Activated T-cell treated with anti-CD3 and anti-CD28 coated beads, Interleukin-2, amount 50 U/mL, for 72 hours (primary cell): ENCODE data around the gene SAMD14. TPM values are rescaled to one million over a fixed set of nuclear protein-coding genes. Genes with fewer than 3 reads are reported as not detected.

Source experiments
- ATAC-seq, 2 donors: fragments of 150-1000 bp; cut with Tn5 transposase; replicated peaks in 1 of 2; 2 replicates each; pipeline ENCODE4 v1.10.0; 2021; ENCODE audit warnings: moderate library complexity in 2 of 2, mild to moderate bottlenecking in 1 of 2
- DNase-seq, 2 donors: peaks; one replicate each; pipeline ENCODE4 v3.0.0; 2021 to 2022; ENCODE audit warnings: mixed read lengths in 1 of 2
- H3K27ac Mint-ChIP-seq: one replicate; pipeline ENCODE4 v1.8.0; 2022; ENCODE audit warnings: mild to moderate bottlenecking, moderate library complexity, mixed read lengths
- H3K27me3 Mint-ChIP-seq: one replicate; pipeline ENCODE4 v1.8.0; 2022; ENCODE audit warnings: low read depth, mixed read lengths
- H3K36me3 Mint-ChIP-seq, 2 donors: one replicate each; pipeline ENCODE4 v1.8.0; 2022; ENCODE audit warnings: mixed read lengths in 2 of 2, mild to moderate bottlenecking in 1 of 2; ENCODE audit not compliant: insufficient read depth in 2 of 2
- H3K4me1 Mint-ChIP-seq: one replicate; pipeline ENCODE4 v1.8.0; 2022; ENCODE audit warnings: low read depth, mixed read lengths
- H3K4me3 Mint-ChIP-seq, 2 donors: one replicate each; pipeline ENCODE4 v1.8.0; 2022; ENCODE audit warnings: mild to moderate bottlenecking in 2 of 2, mixed read lengths in 2 of 2, moderate library complexity in 2 of 2
- H3K9me3 Mint-ChIP-seq, 2 donors: one replicate each; pipeline ENCODE4 v1.8.0; 2022; ENCODE audit warnings: mixed read lengths in 2 of 2
- total RNA-seq, 2 donors: library from RNA; stranded (reverse); gene quantifications; one replicate each; pipeline ENCODE4 v1.2.3, GENCODE V29; 2022

The SAMD14 gene
- total RNA-seq, 2 donors from 2014 or later, result 3.3 to 6.9 TPM

- ATAC-seq, result no peak
- Mint-ChIP-seq H3K9me3 (no peaks in the 10 kb centered on the region), H3K4me1 (peaks cover 46% of the 10 kb centered on the region), H3K4me3 (peak overlapping the region; percentile 97 to 98), H3K27ac (peak overlapping the region; percentile 81), H3K27me3 (no peaks in the 10 kb centered on the region), H3K36me3 (peaks cover 16 to 21% of the 10 kb centered on the region in 2 donors)
- DNase-seq, result no peak
These were observed 19.1 kb upstream of the SAMD14 start for GRCh38 chr17:50149091-50149416.

- Mint-ChIP-seq H3K4me3 (peak overlapping the region; percentile 97 to 98), H3K9me3 (no peaks in the 10 kb centered on the region), H3K27ac (peak overlapping the region; percentile 39), H3K36me3 (peaks cover 16 to 21% of the 10 kb centered on the region in 2 donors), H3K4me1 (peaks cover 46% of the 10 kb centered on the region), H3K27me3 (no peaks in the 10 kb centered on the region)
- peak; percentile 35 to 43 for ATAC-seq
- DNase-seq, result peak; percentile 78 to 84
These were observed 18.5 kb upstream of the SAMD14 start for GRCh38 chr17:50148226-50149090.

- ATAC-seq, result no peak
- H3K4me1 Mint-ChIP-seq, result peaks cover 51% of the 10 kb centered on the region
- no peaks in the 10 kb centered on the region for H3K9me3 Mint-ChIP-seq
- DNase-seq, result no peak
- H3K27ac Mint-ChIP-seq, result peak overlapping the region; percentile 84
- H3K36me3 Mint-ChIP-seq, result peaks cover 16 to 22% of the 10 kb centered on the region in 2 donors
- H3K4me3 Mint-ChIP-seq, result peak overlapping the region; percentile 97 to 98
- no peaks in the 10 kb centered on the region for H3K27me3 Mint-ChIP-seq
These were observed 17.9 kb upstream of the SAMD14 start for GRCh38 chr17:50147841-50148225.

- Mint-ChIP-seq H3K4me1 (peaks cover 53% of the 10 kb centered on the region), H3K27me3 (no peaks in the 10 kb centered on the region), H3K4me3 (peak overlapping the region; percentile 97 to 98), H3K36me3 (peaks cover 16 to 25% of the 10 kb centered on the region in 2 donors), H3K9me3 (no peaks in the 10 kb centered on the region), H3K27ac (peak overlapping the region; percentile 84)
- ATAC-seq (no peak), DNase-seq (no peak)
These were observed 17.1 kb upstream of the SAMD14 start for GRCh38 chr17:50146927-50147665.

GRCh38 chr17:50146230-50146926, 16.4 kb upstream of the SAMD14 start:
- H3K36me3 Mint-ChIP-seq, result peaks cover 21 to 29% of the 10 kb centered on the region in 2 donors
- DNase-seq, result no peak
- H3K27ac Mint-ChIP-seq, result peak overlapping the region; percentile 84

GRCh38 chr17:50145532-50146229, 15.7 kb upstream of the SAMD14 start:
- Mint-ChIP-seq H3K4me3 (peak overlapping the region; percentile 59 to 98), H3K27me3 (no peaks in the 10 kb centered on the region), H3K4me1 (peaks cover 65% of the 10 kb centered on the region), H3K9me3 (no peaks in the 10 kb centered on the region), H3K36me3 (peaks cover 21 to 31% of the 10 kb centered on the region in 2 donors), H3K27ac (peak overlapping the region; percentile 68)
- DNase-seq (no peak), ATAC-seq (no peak)

More at GRCh38 chr17:50146230-50146926, 16.4 kb upstream of the SAMD14 start:
- no peak for ATAC-seq
- H3K4me3 Mint-ChIP-seq, result peak overlapping the region; percentile 97 to 98
- no peaks in the 10 kb centered on the region for H3K27me3 Mint-ChIP-seq
- no peaks in the 10 kb centered on the region for H3K9me3 Mint-ChIP-seq
- peaks cover 58% of the 10 kb centered on the region for H3K4me1 Mint-ChIP-seq

- H3K36me3 Mint-ChIP-seq, result peaks cover 21 to 31% of the 10 kb centered on the region in 2 donors
- peak overlapping the region; percentile 59 to 98 for H3K4me3 Mint-ChIP-seq
- DNase-seq, result peak; percentile 53 to 56
- H3K9me3 Mint-ChIP-seq, result no peaks in the 10 kb centered on the region
- peak overlapping the region; percentile 34 for H3K27ac Mint-ChIP-seq
- no peaks in the 10 kb centered on the region for H3K27me3 Mint-ChIP-seq
- peaks cover 72% of the 10 kb centered on the region for H3K4me1 Mint-ChIP-seq
- ATAC-seq, result peak; percentile 14 to 20
These were observed 15.0 kb upstream of the SAMD14 start for GRCh38 chr17:50144845-50145531.

GRCh38 chr17:50144355-50144754, 14.4 kb upstream of the SAMD14 start:
- Mint-ChIP-seq H3K36me3 (peaks cover 21 to 36% of the 10 kb centered on the region in 2 donors), H3K4me1 (peaks cover 78% of the 10 kb centered on the region), H3K4me3 (peak overlapping the region in 1 of 2 donors; percentile 59), H3K27me3 (no peaks in the 10 kb centered on the region), H3K9me3 (no peaks in the 10 kb centered on the region), H3K27ac (no peak overlapping the region)
- DNase-seq (no peak), ATAC-seq (no peak)

- peaks cover 79% of the 10 kb centered on the region for H3K4me1 Mint-ChIP-seq
- H3K4me3 Mint-ChIP-seq, result no peak overlapping the region
- H3K36me3 Mint-ChIP-seq, result peaks cover 19 to 36% of the 10 kb centered on the region in 2 donors
- H3K27me3 Mint-ChIP-seq, result no peaks in the 10 kb centered on the region
- DNase-seq (no peak), ATAC-seq (no peak)
- H3K27ac Mint-ChIP-seq, result peak overlapping the region; percentile 10
- H3K9me3 Mint-ChIP-seq, result no peaks in the 10 kb centered on the region
These were observed 13.7 kb upstream of the SAMD14 start for GRCh38 chr17:50143461-50144176.

- Mint-ChIP-seq H3K9me3 (no peaks in the 10 kb centered on the region), H3K36me3 (peaks cover 24 to 43% of the 10 kb centered on the region in 2 donors), H3K4me3 (peak overlapping the region; percentile 45 to 68), H3K4me1 (peaks cover 84% of the 10 kb centered on the region), H3K27me3 (no peaks in the 10 kb centered on the region), H3K27ac (peak overlapping the region; percentile 64)
- ATAC-seq (peak in 1 of 2 donors; percentile 34), DNase-seq (no peak)
These were observed 11.8 kb upstream of the SAMD14 start for GRCh38 chr17:50141745-50142110.

- peak overlapping the region; percentile 77 to 78 for H3K4me3 Mint-ChIP-seq
These were observed 11.2 kb upstream of the SAMD14 start for GRCh38 chr17:50141026-50141744.

More at GRCh38 chr17:50141026-50141744, 11.2 kb upstream of the SAMD14 start:
- peaks cover 83% of the 10 kb centered on the region for H3K4me1 Mint-ChIP-seq
- ATAC-seq (no peak), DNase-seq (no peak)
- peak overlapping the region; percentile 64 for H3K27ac Mint-ChIP-seq
- H3K36me3 Mint-ChIP-seq, result peaks cover 23 to 45% of the 10 kb centered on the region in 2 donors
- H3K27me3 Mint-ChIP-seq, result no peaks in the 10 kb centered on the region
- no peaks in the 10 kb centered on the region for H3K9me3 Mint-ChIP-seq
